GM21737 (cell line): Measurements from ENCODE around the gene PPRC1.

Experiments
- ATAC-seq: cut with Tn5 transposase; IDR thresholded peaks from one replicate; pipeline ENCODE4 v1.9.1; 2021; ENCODE audit warnings: mild to moderate bottlenecking, moderate library complexity; ENCODE audit not compliant: unreplicated experiment

The PPRC1 gene

DNA sequence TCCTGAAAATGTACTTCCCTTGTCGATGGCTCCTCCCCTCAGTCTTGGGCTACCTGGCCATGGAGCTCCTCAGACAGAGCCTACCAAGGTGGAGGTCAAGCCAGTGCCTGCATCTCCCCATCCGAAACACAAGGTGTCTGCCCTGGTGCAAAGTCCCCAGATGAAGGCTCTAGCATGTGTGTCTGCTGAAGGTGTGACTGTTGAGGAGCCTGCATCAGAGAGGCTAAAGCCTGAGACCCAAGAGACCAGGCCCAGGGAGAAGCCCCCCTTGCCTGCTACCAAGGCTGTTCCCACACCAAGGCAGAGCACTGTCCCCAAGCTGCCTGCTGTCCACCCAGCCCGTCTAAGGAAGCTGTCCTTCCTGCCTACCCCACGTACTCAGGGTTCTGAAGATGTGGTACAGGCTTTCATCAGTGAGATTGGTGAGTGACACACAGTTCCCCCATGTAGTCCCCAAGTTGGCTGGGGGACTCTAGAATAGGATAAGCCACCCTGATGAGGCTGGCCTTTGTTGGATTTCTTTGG lies 8.8 kb downstream of the PPRC1 start:
- ATAC-seq: no peak

DNA sequence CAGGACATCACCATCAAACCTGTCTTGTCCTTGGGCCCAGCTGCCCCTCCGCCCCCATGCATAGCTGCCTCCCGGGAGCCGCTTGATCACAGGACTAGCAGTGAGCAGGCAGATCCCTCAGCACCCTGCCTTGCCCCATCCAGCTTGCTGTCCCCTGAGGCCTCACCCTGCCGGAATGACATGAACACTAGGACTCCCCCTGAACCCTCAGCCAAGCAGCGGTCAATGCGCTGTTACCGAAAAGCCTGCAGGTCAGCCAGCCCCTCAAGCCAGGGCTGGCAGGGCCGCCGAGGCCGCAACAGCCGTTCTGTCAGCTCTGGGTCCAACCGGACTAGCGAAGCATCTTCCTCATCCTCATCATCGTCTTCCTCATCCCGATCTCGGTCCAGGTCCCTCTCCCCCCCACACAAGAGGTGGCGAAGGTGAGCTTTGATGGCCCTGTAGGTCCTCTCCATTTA lies 14.2 kb downstream of the PPRC1 start:
- ATAC-seq: no peak

DNA sequence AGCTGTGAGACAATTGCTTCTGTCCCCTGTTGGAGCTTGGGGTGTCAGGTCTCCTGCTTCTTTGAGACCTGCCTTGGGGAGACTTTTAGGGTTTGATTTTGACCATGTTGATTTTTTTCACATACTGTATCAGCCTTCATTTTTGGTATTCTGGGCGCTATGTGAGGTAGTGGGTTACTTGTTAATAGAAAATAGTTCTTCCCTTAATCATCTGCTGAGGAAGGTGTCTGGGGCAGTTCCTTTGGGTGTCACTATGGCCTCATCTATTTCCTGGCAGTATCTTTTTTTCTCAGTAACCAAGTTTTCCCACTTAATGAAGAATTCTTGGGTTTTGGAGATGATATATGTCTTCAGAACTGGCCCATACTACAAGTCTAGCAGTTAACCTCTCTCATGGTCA lies 14.7 kb downstream of the PPRC1 start:
- ATAC-seq: no peak

DNA sequence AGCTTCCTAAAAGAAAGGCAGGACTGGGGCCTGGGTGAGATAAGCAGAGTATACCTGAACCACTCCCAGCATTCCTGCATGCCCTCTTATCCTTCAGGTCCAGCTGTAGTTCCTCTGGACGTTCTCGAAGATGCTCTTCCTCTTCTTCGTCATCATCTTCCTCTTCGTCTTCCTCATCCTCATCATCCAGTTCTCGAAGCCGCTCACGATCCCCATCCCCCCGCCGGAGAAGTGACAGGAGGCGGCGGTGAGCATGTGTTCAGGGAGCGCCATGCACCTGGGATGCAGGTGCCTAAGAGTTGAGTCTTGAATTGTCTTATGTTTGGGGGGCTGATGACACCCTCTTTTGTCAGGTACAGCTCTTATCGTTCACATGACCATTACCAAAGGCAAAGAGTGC lies 15.4 kb downstream of the PPRC1 start:
- ATAC-seq: no peak

DNA sequence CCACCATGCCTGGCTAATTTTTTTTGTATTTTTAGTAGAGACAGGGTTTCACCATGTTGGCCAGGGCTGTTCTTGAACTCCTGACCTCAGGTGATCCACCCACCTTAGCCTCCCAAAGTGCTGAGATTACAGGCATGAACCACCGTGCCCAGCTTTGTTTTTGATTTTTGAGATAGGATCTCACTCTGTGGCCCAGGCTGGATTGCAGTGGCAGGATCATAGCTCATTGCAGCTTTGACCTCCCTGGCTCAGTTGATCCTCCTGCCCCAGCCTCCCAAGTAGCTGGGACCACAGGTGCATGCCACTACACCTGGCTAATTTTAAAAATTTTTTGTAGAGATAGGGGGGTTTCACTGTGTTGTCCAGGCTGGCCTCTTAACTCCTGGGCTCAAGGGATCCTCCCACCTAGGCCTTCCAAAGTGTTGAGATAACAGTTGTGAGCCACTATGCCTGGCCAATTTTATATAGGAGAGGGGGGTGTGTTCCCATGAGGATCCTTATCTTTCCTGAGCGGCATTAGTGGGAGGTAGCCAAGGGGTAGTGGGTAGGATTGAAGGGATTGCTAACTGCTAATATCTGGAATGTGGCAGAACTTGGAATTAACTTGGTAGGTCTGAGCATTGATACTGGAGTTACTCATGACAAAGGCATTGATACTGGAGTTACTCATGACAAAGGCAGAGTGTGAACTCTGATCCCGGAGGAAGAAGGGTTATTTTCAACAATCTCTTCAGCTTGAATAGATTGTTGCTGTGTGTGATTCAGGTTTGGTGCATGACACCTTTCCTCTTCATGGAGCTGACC lies 18.3 kb downstream of the PPRC1 start:
- ATAC-seq: no peak

DNA sequence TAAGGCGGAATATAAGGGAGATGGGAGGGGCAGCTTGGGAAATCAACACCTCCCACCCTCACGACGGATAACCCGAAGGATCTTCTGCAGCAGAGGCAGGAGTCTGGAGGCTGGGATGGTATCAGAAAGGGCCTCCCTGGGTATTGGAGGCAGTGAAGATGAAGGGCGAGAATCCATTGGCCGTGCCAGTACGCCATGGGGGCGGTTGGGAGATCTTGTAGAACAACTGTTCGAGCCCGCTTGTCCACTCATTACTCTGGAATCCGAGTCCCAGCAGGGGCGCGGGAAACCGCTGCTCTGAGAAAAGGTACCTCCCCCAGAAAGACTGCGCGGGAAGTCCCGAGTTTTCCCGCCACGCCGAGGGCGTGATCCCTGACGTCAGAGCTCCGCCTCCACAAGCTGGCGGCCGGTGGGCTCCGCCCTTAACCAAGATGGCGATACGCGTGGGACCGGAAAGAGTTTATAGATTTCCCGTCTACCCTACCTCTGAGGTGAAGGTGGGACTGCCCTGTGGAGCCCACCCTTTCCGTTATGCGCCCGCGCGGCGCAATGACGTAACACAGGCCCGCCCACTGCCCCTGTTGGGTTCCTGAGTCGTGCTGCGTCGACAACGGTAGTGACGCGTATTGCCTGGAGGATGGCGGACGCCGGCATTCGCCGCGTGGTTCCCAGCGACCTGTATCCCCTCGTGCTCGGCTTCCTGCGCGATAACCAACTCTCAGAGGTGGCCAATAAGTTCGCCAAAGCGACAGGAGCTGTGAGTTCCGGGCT lies 19.1 kb downstream of the PPRC1 start, which contains the start of gene NOLC1:
TSS of gene NOLC1 (plus strand) at position 616 of the 771 bp plus-strand sequence. CDS start at position 638, 22 bp downstream.
- ATAC-seq: peak; percentile 86

DNA sequence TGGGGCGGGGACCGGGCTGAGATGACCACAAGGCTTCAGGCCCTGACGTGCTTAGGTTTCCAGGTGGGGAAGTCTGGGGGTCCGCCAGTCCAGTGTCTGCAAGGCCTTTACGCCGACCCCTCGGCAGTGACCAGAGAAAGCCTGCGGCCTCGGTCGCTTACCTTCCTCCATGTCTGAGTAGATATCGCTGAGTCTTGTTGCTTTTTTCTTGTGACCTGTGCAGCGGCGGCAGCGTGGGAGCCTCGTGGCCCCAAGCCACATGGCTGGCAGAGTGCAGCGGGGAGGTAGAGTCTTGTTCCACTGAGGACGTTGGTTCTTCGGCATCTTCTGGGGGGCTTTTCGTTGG lies 19.7 kb downstream of the PPRC1 start:
- ATAC-seq: peak; percentile 25

DNA sequence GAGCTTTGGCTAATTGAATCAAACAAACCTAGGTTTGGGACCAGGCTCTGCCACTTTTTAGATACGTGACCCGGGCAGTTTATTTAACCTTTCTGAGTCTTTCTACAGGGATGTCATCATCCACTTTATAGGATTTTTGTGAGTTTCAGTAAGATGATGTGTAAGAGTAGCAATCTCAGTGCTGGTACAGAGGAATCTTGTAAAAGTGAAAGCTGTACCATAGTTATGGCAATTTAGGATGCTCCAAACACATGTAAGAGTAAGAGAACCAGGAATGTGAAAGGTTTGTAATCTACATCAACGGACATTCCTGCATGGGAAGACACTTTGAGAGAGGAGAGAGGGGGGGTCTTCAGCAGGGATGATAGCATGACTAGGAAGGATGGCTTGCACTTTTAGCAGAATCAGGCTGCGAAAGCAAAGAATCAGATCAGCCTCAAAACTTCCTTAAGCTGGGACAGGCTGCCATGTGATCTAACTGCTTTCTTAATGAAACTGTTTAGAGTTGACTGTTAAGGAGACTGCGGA lies 20.3 kb downstream of the PPRC1 start:
- ATAC-seq: no peak

DNA sequence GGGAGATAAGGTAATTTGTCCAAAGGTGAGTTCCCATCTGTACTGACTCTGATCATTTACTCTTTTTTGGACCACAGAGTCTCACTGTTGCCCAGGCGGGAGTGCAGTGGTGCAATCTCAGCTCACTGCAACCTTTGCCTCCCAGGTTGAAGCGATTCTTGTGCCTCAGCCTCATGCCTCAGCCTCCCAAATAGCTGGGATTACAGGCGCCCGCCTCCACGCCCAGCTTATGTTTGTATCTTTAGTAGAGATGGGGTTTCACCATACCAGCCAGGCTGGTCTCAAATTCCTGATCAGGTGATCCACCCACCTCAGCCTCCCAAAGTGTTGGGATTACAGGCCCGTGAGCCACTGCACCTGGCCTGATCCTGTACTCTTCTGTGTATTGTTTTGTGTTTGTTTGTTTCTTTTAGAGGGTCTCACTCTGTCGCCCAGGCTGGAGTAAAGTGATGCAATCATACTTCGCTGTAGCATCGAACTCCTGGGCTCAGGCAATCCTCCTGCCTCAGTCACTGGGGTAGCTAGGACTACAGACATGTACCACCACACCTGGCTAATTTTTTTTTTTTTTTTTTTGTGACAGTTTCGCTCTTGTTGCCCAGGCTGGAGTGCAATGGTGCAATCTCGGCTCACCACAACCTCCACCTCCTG lies 21.8 kb downstream of the PPRC1 start:
- ATAC-seq: no peak

DNA sequence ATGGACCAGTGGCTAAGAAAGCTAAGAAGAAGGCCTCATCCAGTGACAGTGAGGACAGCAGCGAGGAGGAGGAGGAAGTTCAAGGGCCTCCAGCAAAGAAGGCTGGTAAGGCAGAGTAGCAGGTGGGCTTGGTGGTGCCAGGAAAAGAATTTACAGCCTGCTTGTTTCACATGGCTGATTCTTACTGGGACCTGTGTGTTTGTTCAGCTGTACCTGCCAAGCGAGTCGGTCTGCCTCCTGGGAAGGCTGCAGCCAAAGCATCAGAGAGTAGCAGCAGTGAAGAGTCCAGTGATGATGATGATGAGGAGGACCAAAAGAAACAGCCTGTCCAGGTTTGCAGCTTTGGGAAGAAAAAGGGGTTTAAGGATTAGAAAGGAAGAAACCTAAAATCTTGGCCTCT lies 24.4 kb downstream of the PPRC1 start:
- no peak for ATAC-seq

DNA sequence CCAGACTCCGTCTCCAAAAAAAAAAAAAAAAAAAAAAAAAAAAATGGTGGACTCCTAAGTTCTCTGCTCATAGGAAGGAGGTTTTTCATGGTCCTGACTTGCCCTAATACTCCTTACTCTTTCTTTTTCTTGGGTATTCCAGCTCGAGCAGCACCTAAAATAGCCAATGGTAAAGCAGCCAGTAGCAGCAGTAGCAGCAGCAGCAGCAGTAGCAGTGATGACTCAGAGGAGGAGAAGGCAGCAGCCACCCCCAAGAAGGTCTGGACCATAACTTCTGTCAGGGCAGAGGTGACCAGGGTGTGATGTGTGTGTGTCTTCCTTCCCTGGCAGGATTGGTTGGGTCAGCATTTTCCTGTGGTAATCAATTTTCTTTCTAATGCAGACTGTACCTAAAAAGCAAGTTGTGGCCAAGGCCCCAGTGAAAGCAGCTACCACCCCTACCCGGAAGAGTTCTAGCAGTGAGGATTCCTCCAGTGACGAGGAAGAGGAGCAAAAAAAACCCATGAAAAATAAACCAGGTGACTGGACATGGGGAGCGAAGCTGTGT lies 26.3 kb downstream of the PPRC1 start:
- no peak for ATAC-seq

DNA sequence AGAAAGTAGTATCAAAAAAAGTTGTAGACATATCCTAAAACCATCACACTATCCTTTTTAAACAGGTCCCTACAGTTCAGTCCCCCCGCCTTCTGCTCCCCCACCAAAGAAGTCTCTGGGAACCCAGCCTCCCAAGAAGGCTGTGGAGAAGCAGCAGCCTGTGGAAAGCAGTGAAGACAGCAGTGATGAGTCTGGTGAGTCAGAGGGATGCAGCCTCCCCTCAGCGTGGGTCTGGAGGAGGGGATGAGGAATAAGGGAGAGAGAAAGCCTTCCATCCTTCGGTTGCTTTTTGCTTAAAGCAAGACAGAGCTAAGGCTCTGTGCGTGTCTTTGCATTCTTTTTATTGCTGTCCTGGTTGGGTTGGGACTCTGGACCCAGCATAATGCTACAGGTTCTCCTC lies 27.0 kb downstream of the PPRC1 start:
- no peak for ATAC-seq

DNA sequence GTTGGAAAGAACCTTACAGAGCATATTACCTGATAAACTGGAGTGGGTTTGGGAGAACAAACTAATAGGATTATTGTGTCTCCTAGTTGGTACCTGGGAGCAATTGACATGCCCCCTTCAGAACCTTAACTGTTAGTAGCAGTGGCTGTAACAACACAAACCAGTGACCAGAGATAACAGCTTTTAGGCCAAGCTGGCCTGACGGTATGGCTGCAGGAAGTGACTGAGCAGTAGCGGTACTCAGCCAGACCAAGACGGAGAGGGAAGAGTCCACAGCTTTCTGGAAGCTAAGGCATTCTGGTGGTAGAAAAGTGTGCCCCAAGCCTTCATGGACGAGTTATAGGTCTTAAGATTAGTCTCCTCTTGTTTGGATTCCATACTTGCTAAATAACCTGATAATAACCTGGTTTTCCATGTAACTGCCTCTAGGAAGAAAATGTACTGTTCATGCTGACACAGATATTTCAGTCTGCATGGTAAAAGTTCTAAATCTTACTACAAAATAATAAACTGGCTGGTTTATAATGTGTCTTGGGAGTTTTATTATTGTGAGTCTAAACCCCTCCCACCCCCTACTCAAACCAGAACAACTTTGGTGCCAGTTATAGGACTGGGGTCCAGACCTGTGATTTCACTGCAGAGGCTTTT lies 30.6 kb downstream of the PPRC1 start:
- no peak for ATAC-seq

DNA sequence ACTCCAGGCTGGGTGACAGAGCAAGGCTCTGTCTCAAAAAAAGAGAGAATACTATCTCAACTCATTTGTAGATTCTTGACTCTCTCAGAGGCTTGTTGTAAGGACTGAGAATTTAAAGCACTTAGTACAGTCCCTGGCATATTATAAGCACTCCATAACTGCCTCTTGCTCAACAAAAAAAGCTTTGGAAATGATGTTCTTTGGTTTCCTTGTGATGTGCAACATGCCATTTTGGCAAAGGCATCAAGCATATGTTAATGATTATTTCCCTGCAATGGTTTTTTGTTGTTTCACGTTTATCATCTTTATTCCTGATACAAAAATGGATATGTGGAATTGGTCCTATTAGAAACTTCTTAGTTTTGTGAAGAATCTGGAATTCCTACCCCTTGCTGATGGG lies 35.0 kb downstream of the PPRC1 start:
- no peak for ATAC-seq

DNA sequence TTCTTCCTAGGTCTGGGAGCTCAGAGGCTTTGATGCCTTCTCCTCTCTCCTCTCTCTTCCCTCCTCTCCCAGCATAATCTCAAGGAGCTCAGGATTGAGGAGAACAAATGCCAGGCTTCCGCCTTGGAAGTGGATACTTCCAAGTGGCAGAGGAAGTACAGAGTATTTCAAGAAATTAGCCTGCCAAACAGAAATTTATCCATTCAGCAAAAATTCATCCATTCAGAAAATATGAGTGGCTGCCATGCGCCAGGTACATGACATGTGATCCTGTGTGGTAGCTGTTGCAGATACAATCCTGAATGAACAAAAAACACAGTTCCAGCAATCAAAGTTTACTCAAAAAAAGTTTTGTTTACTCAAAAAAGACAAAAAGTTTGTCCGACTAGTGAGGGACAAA lies 37.8 kb downstream of the PPRC1 start:
- no peak for ATAC-seq

DNA sequence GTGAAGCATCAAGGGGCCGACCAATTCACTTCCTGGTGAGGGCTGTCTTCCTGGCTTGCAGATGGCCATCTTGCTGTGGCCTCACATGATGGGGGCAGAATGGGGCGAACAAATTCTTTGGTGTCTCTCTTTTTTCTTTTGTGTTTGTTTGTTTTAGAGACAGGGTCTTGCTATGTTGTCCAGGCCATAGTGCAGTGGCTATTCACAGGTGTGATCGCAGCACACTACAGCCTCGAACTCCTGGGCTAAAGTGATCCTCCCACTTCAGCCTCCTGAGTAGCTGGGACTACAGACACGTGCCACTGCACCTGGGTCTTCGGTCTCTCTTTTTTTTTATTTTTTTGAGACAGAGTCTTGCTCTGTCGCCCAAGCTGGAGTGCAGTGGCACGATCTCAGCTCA lies 39.4 kb downstream of the PPRC1 start:
- no peak for ATAC-seq

DNA sequence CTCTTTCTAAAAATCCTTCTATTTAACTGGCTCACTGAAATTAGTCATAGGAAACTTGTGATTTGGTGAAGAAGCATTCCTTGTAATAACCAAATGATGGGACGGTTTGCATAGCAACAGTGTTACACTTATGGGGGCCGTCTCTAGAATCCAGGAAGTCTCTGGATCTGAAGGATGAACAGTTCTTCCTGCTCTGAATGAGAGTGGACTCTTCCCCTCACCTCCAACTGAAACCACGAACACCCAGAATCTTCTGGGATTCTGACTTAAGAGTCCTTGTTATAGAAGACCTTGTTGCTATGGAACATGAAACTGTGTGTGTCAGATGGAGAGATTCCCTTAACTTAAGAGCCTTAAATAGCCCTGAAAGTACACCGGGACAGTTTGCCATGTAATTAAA lies 42.6 kb downstream of the PPRC1 start:
- no peak for ATAC-seq

DNA sequence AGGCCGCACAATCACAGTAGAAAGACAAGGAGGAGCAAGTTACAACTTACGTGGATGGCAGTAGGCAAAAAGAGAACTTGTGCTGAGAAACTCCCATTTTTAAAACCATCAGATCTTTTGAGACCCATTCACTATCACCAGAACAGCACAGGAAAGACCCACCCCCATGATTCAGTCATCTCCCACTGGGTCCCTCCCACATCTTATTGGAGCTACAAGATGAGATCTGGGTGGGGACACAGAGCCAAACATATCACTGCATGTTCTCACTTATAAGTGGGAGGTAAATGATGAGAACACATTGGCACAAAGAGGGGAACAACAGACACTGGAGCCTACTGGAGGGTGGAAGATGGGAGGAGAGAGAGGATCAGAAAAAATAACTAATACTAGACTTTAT lies 51.8 kb downstream of the PPRC1 start:
- ATAC-seq: no peak

DNA sequence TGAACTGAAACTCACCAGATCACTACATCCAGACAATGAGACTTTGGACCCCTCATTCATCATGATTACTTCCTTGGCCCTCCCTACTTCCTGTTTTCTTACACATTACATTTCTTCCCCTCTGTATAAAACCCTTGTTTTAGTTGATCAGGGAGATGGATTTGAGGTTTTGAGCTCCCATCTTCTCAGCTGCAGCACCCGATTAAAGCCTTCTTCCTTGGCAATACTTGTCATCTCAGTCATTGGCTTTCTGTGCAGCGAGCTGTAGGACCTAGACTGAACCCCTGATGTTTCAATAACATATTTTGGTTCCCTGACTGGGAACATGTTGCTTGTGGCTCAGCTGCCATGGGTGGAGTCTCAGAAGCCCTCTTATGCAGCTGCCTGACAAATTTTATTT lies 52.4 kb downstream of the PPRC1 start:
- ATAC-seq: no peak

DNA sequence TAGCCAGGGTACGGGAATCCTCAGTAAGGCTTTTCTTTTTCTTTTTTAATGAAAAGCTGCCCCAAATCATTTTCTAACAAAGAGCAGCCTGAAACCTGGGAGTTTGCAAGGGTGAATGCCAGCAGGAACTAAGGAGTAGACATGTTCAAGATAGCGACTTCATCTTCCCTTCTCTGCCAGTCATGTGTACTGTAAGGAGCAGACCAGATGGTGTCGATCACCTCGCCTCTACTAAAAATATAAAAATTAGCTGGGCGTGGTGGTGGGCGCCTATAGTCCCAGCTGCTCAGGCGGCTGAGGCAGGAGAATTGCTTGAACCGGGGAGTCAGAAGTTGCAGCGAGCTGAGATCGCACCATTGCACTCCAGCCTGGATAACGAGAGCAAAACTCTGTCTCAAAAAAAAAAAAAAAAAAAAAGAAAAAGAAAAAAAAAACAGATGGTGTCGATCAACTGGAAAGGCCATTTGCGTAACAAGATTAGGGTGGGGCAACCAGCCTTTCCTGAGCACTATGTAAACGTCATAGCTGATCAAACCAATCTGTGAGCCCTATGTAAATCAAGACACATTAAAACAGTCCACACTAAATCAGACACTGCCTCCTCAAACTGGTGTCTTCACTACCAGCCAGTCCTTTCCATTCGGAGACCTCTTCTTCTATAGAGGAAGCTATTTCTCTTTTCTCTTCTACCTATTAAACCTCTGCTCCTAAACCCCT lies 53.1 kb downstream of the PPRC1 start:
- ATAC-seq: no peak
